HepG2 (cell line): Measurements from ENCODE around the gene ZBED1. TPM values are rescaled to one million over a fixed set of nuclear protein-coding genes. Genes with fewer than 3 reads are reported as not detected.

Experiments used
- ATAC-seq: fragments of 200-7000 bp; cut with Tn5 transposase; 3 replicates; pipeline ENCODE4 v1.9.1; 2020; ENCODE audit warnings: mild to moderate bottlenecking, moderate library complexity
- BruUV-seq: library from RNA; stranded (reverse); fragments of 400-500 nt; replicated peaks from 2 replicates; lab custom pipeline; 2021; lab: Mats Ljungman, UMichigan
- CTCF ChIA-PET: fragments of 300-600 bp; formaldehyde crosslinking; extraction: SDS; loops from one replicate; lab custom pipeline; 2021; ENCODE audit warnings: low total read pairs, inconsistent platforms, low intra/inter-chr PET ratio; lab: Yijun Ruan, JAX
- POLR2A ChIA-PET: fragments of 350-600 bp; sonication (Branson Sonifier 250); formaldehyde crosslinking; loops from one replicate; lab custom pipeline; 2020; ENCODE audit warnings: antibody characterized with exemption, inconsistent platforms; lab: Yijun Ruan, JAX
- DNase-seq: peaks from one replicate; pipeline ENCODE4 v3.0.0-alpha.2; 2015; ENCODE audit warnings: low spot score
- FAIRE-seq: peaks from 3 replicates; lab custom pipeline; 2011; peaks lifted over from hg19 to GRCh38; lab: Jason Lieb, UNC
- H2AFZ ChIP-seq: one replicate; pipeline ENCODE4 v1.6.1; 2011; ENCODE audit warnings: low read length, inconsistent platforms
- H3K27ac ChIP-seq: fragments of 300-600 bp; 3 replicates; pipeline ENCODE4 v1.8.0; 2011; ENCODE audit warnings: mixed run types, mild to moderate bottlenecking, mixed read lengths, low read length, inconsistent platforms; ENCODE audit not compliant: insufficient read depth; ENCODE audit errors: extremely low read length
- H3K27me3 ChIP-seq, 2 experiments: fragments of 200-600 bp in 1 of 2; 2 replicates in 1 of 2; 3 replicates in 1 of 2; pipeline versions ENCODE4 v1.6.0 to v1.8.0; 2011; ENCODE audit warnings: low read length in 2 of 2, mild to moderate bottlenecking in 2 of 2, moderate library complexity in 2 of 2, inconsistent platforms in 1 of 2; ENCODE audit not compliant: insufficient read depth in 2 of 2, control insufficient read depth in 1 of 2
- H3K36me3 ChIP-seq, 2 experiments: fragments of 200-600 bp in 1 of 2; replicated peaks in 1 of 2; 2 replicates in 1 of 2; 3 replicates in 1 of 2; pipeline versions ENCODE4 v1.5.1 to v1.8.0; 2011; ENCODE audit warnings: low read length in 2 of 2, inconsistent platforms in 1 of 2; ENCODE audit not compliant: insufficient read depth in 2 of 2, control insufficient read depth in 1 of 2
- H3K4me1 ChIP-seq: 2 replicates; pipeline ENCODE4 v1.5.1; 2012; ENCODE audit warnings: low read length, inconsistent platforms; ENCODE audit not compliant: insufficient read depth
- H3K4me2 ChIP-seq: 2 replicates; pipeline ENCODE4 v1.6.0; 2011; ENCODE audit warnings: low read depth, low read length, inconsistent platforms
- H3K4me3 ChIP-seq, 3 experiments: fragments of 200-600 bp in 1 of 3; sonication (generic), shearing (Covaris generic) in 1 of 3; replicated peaks in 1 of 3; 2 replicates each; pipeline ENCODE4 v1.5.1; 2011 to 2016; ENCODE audit warnings: low read length in 3 of 3, inconsistent platforms in 2 of 3, low read depth in 2 of 3, mild to moderate bottlenecking in 2 of 3, control low read depth in 1 of 3, mixed read lengths in 1 of 3; ENCODE audit not compliant: insufficient read depth in 1 of 3
- H3K79me2 ChIP-seq: one replicate; pipeline ENCODE4 v1.6.1; 2011; ENCODE audit warnings: low read length, inconsistent platforms; ENCODE audit not compliant: insufficient read depth
- H3K9ac ChIP-seq: 2 replicates; pipeline ENCODE4 v1.6.0; 2011; ENCODE audit warnings: mild to moderate bottlenecking, low read depth, low read length, inconsistent platforms; ENCODE audit not compliant: insufficient read depth
- H3K9me3 ChIP-seq: 2 replicates; pipeline ENCODE4 v1.5.1; 2012; ENCODE audit warnings: mild to moderate bottlenecking, low read length
- H4K20me1 ChIP-seq: 2 replicates; pipeline ENCODE4 v1.6.0; 2011; ENCODE audit warnings: inconsistent platforms, mild to moderate bottlenecking, low read length, moderate library complexity; ENCODE audit not compliant: insufficient read depth
- ATRX ChIP-seq: sonication (generic); formaldehyde crosslinking; IDR thresholded peaks from 2 replicates; pipeline ENCODE4 v1.4.0; 2020; ENCODE audit warnings: missing genetic modification reagents, borderline replicate concordance
- GZF1 ChIP-seq: sonication (generic); formaldehyde crosslinking; IDR thresholded peaks from 2 replicates; pipeline ENCODE4 v1.5.1; 2020; ENCODE audit warnings: mild to moderate bottlenecking, missing genetic modification reagents
- HMG20A ChIP-seq: IDR thresholded peaks from 2 replicates; pipeline ENCODE4 v1.6.1; 2016; ENCODE audit warnings: borderline replicate concordance
- MATR3 ChIP-seq: sonication (generic); formaldehyde crosslinking; IDR thresholded peaks from 2 replicates; pipeline ENCODE4 v1.4.0; 2020; ENCODE audit warnings: missing genetic modification reagents
- MTF2 ChIP-seq: sonication (generic); formaldehyde crosslinking; IDR thresholded peaks from 2 replicates; pipeline ENCODE4 v1.5.0; 2020; ENCODE audit warnings: missing genetic modification reagents, borderline replicate concordance
- TOE1 ChIP-seq: sonication (generic); formaldehyde crosslinking; IDR thresholded peaks from 2 replicates; pipeline ENCODE4 v1.4.0; 2020; ENCODE audit warnings: mild to moderate bottlenecking, missing genetic modification reagents
- TP53 ChIP-seq: sonication (generic); formaldehyde crosslinking; conservative IDR thresholded peaks from 2 replicates; pipeline ENCODE4 v1.4.0; 2020; ENCODE audit warnings: missing genetic modification reagents
- U2AF2 ChIP-seq: fragments of 200-400 bp; formaldehyde crosslinking; IDR thresholded peaks from 2 replicates; pipeline ENCODE4 v1.6.1; 2017; ENCODE audit warnings: low read depth, mild to moderate bottlenecking, low read length
- XRCC5 ChIP-seq: fragments of 200-400 bp; formaldehyde crosslinking; optimal IDR thresholded peaks from 2 replicates; pipeline ENCODE3; 2017; ENCODE audit warnings: mild to moderate bottlenecking, low read length
- YEATS4 ChIP-seq: sonication (generic); formaldehyde crosslinking; IDR thresholded peaks from 2 replicates; pipeline ENCODE4 v1.4.0; 2020; ENCODE audit warnings: missing genetic modification reagents, borderline replicate concordance
- ZKSCAN5 ChIP-seq: sonication (generic); formaldehyde crosslinking; IDR thresholded peaks from 2 replicates; pipeline ENCODE4 v1.5.1; 2020; ENCODE audit warnings: mild to moderate bottlenecking, missing genetic modification reagents
- ZKSCAN8 ChIP-seq: IDR thresholded peaks from 2 replicates; pipeline ENCODE4 v1.6.1; 2016; ENCODE audit warnings: borderline replicate concordance, missing genetic modification reagents, missing compliant biosample characterization
- ZNF335 ChIP-seq: sonication (generic); formaldehyde crosslinking; IDR thresholded peaks from 2 replicates; pipeline ENCODE4 v1.4.0; 2020; ENCODE audit warnings: missing genetic modification reagents
- ZNF83 ChIP-seq: sonication (generic); formaldehyde crosslinking; IDR thresholded peaks from 2 replicates; pipeline ENCODE4 v1.4.0; 2020; ENCODE audit warnings: missing genetic modification reagents, mild to moderate bottlenecking, borderline replicate concordance
- WGBS: methylation state at CpG from one replicate; pipeline ENCODE4 v1.1.6; 2017; ENCODE audit warnings: low lambda C conversion rate; 5-methylcytosine and 5-hydroxymethylcytosine counted together
- in situ Hi-C: cut with HindIII; loops from 2 replicates; pipeline ENCODE4 v1.10.0; 2017; ENCODE audit warnings: low pct_unique_long_range_greater_than_20kb; ENCODE audit not compliant: extremely low pct_ligation_motif_present
- intact Hi-C: fragments of 100-400 bp; cut with micrococcal nuclease; formaldehyde crosslinking; loops from one replicate; pipeline ENCODE4 v1.10.0; 2022; ENCODE audit not compliant: unreplicated experiment
- polyA plus RNA-seq, 8 experiments: library from polyadenylated mRNA; depleted of rRNA in 3 of 8; stranded (reverse) in 7 of 8; unstranded in 1 of 8; fragments of >200 nt; fragmentation: Illumina TruSeq in 4 of 8; extraction: Trizol in 4 of 8; gene quantifications; 2 replicates each; pipeline versions ENCODE4 v1.2.1 to v1.2.3, GENCODE V29; 2011 to 2016; ENCODE audit warnings: low read depth in 4 of 8, missing spikeins in 1 of 8, mixed read lengths in 1 of 8; ENCODE audit not compliant: insufficient read depth in 1 of 8
- total RNA-seq, 5 experiments: library from RNA; depleted of rRNA; stranded (reverse); fragments of >200 nt; fragmentation: Illumina TruSeq; extraction: Trizol; gene quantifications; 2 replicates each; pipeline ENCODE4 v1.2.3, GENCODE V29; 2016; ENCODE audit warnings: low read depth in 1 of 5
- TF ChIP-seq, protein P1 (sequence below): sonication (generic); formaldehyde crosslinking; IDR thresholded peaks from 2 replicates; pipeline ENCODE4 v1.5.0; 2020; ENCODE audit warnings: mild to moderate bottlenecking, low read depth, missing genetic modification reagents, borderline replicate concordance
- TF ChIP-seq, protein P2 (sequence below): sonication (generic); formaldehyde crosslinking; IDR thresholded peaks from 2 replicates; pipeline ENCODE4 v1.8.0; 2022; ENCODE audit warnings: low read depth, missing genetic modification reagents

ZBED1 gene
- total and polyA plus RNA-seq, 2 of the 13 experiments (the other 11 are each of a cell fraction or from before 2014, with no cell fraction given): 20.0 to 29.8 TPM

GRCh38 chrX:2446815-2447214 lies 54.0 kb downstream of the ZBED1 start (continued):
- no peak for TF ChIP-seq GZF1
- no peak for TF ChIP-seq ZNF335 (CRISPR knock-in tag)
- TF ChIP-seq, protein P1, sequence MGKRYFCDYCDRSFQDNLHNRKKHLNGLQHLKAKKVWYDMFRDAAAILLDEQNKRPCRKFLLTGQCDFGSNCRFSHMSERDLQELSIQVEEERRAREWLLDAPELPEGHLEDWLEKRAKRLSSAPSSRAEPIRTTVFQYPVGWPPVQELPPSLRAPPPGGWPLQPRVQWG (CRISPR knock-in tag): no peak
- TF ChIP-seq TP53 (CRISPR knock-in tag): no peak
- TF ChIP-seq ATRX (CRISPR knock-in tag): no peak
- TF ChIP-seq MTF2: no peak

DNA sequence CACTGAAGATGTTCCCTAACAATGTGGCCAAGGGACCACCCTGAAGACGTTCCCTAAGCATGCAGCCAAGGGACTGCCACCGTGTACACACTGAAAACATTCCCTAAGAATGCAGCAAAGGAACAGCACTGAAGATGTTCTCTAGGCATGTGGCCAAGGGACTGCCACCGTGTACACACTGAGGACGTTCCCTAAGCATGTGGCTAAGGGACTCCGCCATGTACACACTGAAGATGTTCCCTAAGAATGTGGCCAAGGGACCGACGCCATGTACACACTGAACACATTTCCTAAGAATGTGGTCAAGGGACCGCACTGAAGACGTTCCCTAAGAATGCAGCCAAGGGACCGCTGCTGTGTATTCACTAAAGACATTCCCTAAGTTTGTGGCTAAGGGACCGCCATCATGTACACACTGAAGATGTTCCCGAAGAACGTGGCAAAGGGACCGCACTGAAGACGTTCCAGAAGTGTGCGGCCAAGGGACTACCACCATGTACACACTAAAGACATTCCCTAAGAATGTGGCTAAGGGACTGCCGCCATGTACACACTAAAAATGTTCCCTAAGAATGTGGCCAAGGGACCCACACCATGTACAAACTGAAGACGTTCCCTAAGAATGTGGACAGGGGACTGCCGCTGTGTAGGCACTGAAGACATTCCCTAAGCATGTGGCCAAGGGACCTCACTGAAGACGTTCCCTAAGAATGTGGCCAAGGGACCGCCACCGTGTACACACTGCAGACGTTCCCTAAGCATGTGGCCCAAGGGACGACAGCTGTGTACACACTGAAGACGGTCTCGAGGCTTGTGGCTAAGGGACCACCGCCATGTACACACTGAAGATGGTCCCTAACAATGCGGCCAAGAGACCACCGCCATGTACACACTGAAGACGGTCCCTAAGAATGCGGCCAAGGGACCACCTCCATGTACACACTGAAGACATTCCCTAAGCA lies 54.8 kb downstream of the ZBED1 start:
- in situ Hi-C loops (no loop called here), intact Hi-C loops (no loop called here)
- H3K27me3 ChIP-seq: no peaks in the 10 kb centered on the region; a peak in 1 of 5 replicates
- no peaks in the 10 kb centered on the region for H3K9me3 ChIP-seq
- no TSS peak for BruUV-seq
- no peak overlapping the region for H2AFZ ChIP-seq
- DNase-seq (no peak), ATAC-seq (no peak), FAIRE-seq (no peak)
- TF ChIP-seq ZNF83 (CRISPR knock-in tag) (no peak), XRCC5 (no peak), YEATS4 (no peak), MATR3 (CRISPR knock-in tag) (no peak), TOE1 (CRISPR knock-in tag) (no peak), HMG20A (no peak), U2AF2 (no peak), ZKSCAN5 (CRISPR knock-in tag) (no peak), ZKSCAN8 (CRISPR knock-in tag) (no peak)
- TF ChIP-seq, protein P2, sequence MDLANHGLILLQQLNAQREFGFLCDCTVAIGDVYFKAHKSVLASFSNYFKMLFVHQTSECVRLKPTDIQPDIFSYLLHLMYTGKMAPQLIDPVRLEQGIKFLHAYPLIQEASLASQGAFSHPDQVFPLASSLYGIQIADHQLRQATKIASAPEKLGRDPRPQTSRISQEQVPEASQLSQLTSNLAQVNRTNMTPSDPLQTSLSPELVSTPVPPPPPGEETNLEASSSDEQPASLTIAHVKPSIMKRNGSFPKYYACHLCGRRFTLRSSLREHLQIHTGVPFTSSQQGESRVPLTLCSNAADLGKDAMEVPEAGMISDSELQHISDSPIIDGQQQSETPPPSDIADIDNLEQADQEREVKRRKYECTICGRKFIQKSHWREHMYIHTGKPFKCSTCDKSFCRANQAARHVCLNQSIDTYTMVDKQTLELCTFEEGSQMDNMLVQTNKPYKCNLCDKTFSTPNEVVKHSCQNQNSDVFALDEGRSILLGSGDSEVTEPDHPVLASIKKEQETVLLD (CRISPR knock-in tag): no peak
- H3K4me2 ChIP-seq: no peak overlapping the region
- H4K20me1 ChIP-seq: no peaks in the 10 kb centered on the region; the same call in 1 of the 2 replicates
- 93% methylated on average over 31 of the region's 31 CpGs for WGBS
- H3K36me3 ChIP-seq: peaks cover 0 to 6% of the 10 kb centered on the region in 2 experiments; a peak in 1 of 5 replicates
- H3K9ac ChIP-seq: no peak overlapping the region
- H3K27ac ChIP-seq: no peak overlapping the region
- H3K4me1 ChIP-seq: no peaks in the 10 kb centered on the region
- no peak overlapping the region for H3K4me3 ChIP-seq
- ChIA-PET POLR2A (no interaction called here), CTCF (no interaction called here)
- H3K79me2 ChIP-seq: peaks cover 11% of the 10 kb centered on the region
